Measurements from ENCODE around the gene PAX8.
"Not testable (repeated sequence)": the region's sequence is repeated elsewhere in the genome, so short reads cannot be mapped to it uniquely, and the experiment has no call there.

Gene PAX8

DNA sequence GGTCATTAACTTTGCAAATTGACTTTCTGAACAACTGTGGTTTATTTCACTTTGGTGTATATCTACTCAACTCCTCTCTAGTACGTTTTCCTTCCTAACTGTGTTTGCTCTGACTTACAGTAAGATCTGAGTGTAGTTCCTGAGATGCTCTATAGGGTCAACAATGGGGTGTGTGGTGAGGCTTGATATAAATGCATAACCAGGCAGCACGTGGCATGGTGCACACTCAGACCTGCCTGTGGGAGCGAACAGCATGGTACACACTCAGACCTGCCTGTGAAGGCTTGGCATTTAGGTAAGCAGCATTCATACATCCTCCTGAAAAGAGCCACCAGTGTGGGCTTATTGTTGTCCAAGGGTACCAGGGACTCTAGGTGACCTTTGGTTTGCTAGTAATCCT lies 32.5 kb upstream of the PAX8 start:
- not testable (repeated sequence) for H3K36me3 ChIP-seq (ENCODE audit: insufficient read depth, low read length); H3K27ac ChIP-seq (ENCODE audit: low read depth, low read length); H3K4me1 ChIP-seq (ENCODE audit: control insufficient read depth, insufficient read depth, low read length, unreplicated experiment); H3K79me2 ChIP-seq (ENCODE audit: control insufficient read depth, insufficient read depth, low read length, unreplicated experiment); H3K27me3 ChIP-seq (ENCODE audit: insufficient read depth, low read length); H2AFZ ChIP-seq (ENCODE audit: low read length, unreplicated experiment); H3K4me3 ChIP-seq (ENCODE audit: low read depth, low read length)

DNA sequence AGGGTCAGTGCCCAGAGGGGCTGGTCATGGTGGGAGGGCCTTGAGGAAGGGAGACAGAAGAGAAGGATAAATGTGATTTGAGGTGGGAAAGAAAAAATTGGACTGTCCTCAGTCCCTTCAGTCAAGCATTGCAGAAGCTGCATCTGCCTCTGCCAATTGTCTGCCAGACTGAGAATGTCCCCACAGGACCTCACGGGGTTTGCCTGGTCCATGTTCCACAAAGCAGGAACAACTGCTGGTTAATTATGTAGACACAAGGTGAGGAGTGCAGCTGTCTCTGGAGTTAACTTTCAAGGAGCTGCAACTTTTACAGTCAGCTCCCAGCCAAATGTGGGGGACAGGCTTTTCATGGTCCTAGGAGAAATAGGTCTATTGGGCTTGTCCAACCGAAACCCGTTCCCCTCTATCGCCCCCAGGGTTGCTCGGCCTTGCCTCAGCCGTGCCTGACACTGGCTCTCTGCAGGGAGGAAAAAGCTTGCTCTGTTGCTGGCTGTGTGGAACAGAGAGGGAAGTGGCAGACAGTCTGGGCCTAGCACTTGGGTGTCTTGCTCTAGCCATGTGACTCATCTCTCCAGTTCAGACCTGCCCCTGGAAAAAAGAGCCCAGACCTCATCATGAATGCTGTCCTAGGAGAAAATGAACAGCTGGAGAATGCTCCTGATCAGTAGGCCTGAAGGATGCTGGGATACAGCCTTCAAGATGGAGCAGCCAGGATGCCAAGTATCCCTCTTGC lies 31.1 kb upstream of the PAX8 start:
- H3K4me1 ChIP-seq (ENCODE audit: control insufficient read depth, insufficient read depth, low read length, unreplicated experiment): peaks cover 4% of the 10 kb centered on the region
- no peaks in the 10 kb centered on the region for H3K36me3 ChIP-seq (ENCODE audit: insufficient read depth, low read length)
- H3K27me3 ChIP-seq (ENCODE audit: insufficient read depth, low read length): no peaks in the 10 kb centered on the region
- no peaks in the 10 kb centered on the region for H3K79me2 ChIP-seq (ENCODE audit: control insufficient read depth, insufficient read depth, low read length, unreplicated experiment)
- H3K27ac ChIP-seq (ENCODE audit: low read depth, low read length): no peak overlapping the region
- H3K4me3 ChIP-seq (ENCODE audit: low read depth, low read length): no peak overlapping the region
- H2AFZ ChIP-seq (ENCODE audit: low read length, unreplicated experiment): no peak overlapping the region

- H3K27me3 ChIP-seq (ENCODE audit: insufficient read depth, low read length); H3K36me3 ChIP-seq (ENCODE audit: insufficient read depth, low read length); H3K4me3 ChIP-seq (ENCODE audit: low read depth, low read length); H3K79me2 ChIP-seq (ENCODE audit: control insufficient read depth, insufficient read depth, low read length, unreplicated experiment); H2AFZ ChIP-seq (ENCODE audit: low read length, unreplicated experiment); H3K27ac ChIP-seq (ENCODE audit: low read depth, low read length); H3K4me1 ChIP-seq (ENCODE audit: control insufficient read depth, insufficient read depth, low read length, unreplicated experiment): not testable (repeated sequence)
Measured at GRCh38 chr2:113308784-113309183, 30.1 kb upstream of the PAX8 start.

DNA sequence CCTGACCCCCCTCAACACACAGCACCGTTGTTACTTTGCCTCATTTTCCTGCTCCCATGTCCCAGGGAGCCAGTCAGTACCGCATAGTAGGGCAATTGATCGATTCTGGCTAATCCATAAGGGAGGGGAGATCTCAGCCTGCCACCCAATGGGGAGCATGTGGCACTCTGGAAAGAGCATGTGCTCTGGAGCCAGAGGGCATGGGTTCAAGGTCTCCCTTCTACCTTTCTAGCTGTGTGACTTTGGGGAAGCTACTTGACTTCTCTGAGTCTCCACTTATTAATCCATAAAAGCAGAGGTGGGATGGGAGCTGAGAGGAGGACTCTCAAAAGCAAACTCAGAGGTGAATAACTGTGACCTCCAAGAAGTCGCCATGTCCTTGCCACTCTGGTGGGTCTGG lies 27.5 kb upstream of the PAX8 start:
- H3K4me1 ChIP-seq (ENCODE audit: control insufficient read depth, insufficient read depth, low read length, unreplicated experiment); H3K27ac ChIP-seq (ENCODE audit: low read depth, low read length); H2AFZ ChIP-seq (ENCODE audit: low read length, unreplicated experiment); H3K27me3 ChIP-seq (ENCODE audit: insufficient read depth, low read length); H3K36me3 ChIP-seq (ENCODE audit: insufficient read depth, low read length); H3K4me3 ChIP-seq (ENCODE audit: low read depth, low read length); H3K79me2 ChIP-seq (ENCODE audit: control insufficient read depth, insufficient read depth, low read length, unreplicated experiment): not testable (repeated sequence)

DNA sequence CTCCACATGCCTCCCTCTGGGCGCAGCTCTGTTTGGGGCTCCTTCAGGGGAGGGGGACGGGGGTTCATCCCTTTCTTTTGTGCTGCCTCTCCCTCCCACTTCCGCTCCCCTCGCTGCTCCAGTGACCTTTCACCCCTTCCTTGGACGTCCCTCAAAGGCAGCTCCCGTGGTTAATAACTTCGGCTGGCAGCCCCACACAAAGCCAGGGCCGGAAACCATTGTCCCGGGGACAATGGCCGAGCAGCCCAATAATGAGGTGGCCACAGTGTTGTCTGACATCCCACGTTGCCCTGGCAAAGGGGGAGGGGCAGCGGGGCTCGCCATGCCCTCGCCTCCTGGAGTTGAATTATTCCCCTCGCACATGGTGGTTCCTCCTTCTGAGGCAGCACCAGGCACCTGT lies 27.0 kb upstream of the PAX8 start:
- not testable (repeated sequence) for H3K27ac ChIP-seq (ENCODE audit: low read depth, low read length); H3K79me2 ChIP-seq (ENCODE audit: control insufficient read depth, insufficient read depth, low read length, unreplicated experiment)

GRCh38 chr2:113305146-113305545 lies 26.4 kb upstream of the PAX8 start:
- Histone ChIP-seq H3K4me1 (ENCODE audit: control insufficient read depth, insufficient read depth, low read length, unreplicated experiment) (no peaks in the 10 kb centered on the region), H3K79me2 (ENCODE audit: control insufficient read depth, insufficient read depth, low read length, unreplicated experiment) (no peaks in the 10 kb centered on the region), H2AFZ (ENCODE audit: low read length, unreplicated experiment) (no peak overlapping the region), H3K27me3 (ENCODE audit: insufficient read depth, low read length) (no peaks in the 10 kb centered on the region), H3K4me3 (ENCODE audit: low read depth, low read length) (no peak overlapping the region), H3K27ac (ENCODE audit: low read depth, low read length) (no peak overlapping the region), H3K36me3 (ENCODE audit: insufficient read depth, low read length) (no peaks in the 10 kb centered on the region)

More for the DNA sequence above, 27.0 kb upstream of the PAX8 start:
- not testable (repeated sequence) for H3K4me3 ChIP-seq (ENCODE audit: low read depth, low read length); H2AFZ ChIP-seq (ENCODE audit: low read length, unreplicated experiment); H3K36me3 ChIP-seq (ENCODE audit: insufficient read depth, low read length); H3K4me1 ChIP-seq (ENCODE audit: control insufficient read depth, insufficient read depth, low read length, unreplicated experiment); H3K27me3 ChIP-seq (ENCODE audit: insufficient read depth, low read length)

- H3K4me1 ChIP-seq (ENCODE audit: control insufficient read depth, insufficient read depth, low read length, unreplicated experiment): no peaks in the 10 kb centered on the region
- no peaks in the 10 kb centered on the region for H3K36me3 ChIP-seq (ENCODE audit: insufficient read depth, low read length)
- no peaks in the 10 kb centered on the region for H3K27me3 ChIP-seq (ENCODE audit: insufficient read depth, low read length)
- H3K27ac ChIP-seq (ENCODE audit: low read depth, low read length): no peak overlapping the region
- no peak overlapping the region for H3K4me3 ChIP-seq (ENCODE audit: low read depth, low read length)
- H2AFZ ChIP-seq (ENCODE audit: low read length, unreplicated experiment): no peak overlapping the region
- H3K79me2 ChIP-seq (ENCODE audit: control insufficient read depth, insufficient read depth, low read length, unreplicated experiment): no peaks in the 10 kb centered on the region
Measured at GRCh38 chr2:113304702-113305101, 26.0 kb upstream of the PAX8 start.

- H3K27me3 ChIP-seq (ENCODE audit: insufficient read depth, low read length); H3K4me3 ChIP-seq (ENCODE audit: low read depth, low read length); H3K79me2 ChIP-seq (ENCODE audit: control insufficient read depth, insufficient read depth, low read length, unreplicated experiment); H3K27ac ChIP-seq (ENCODE audit: low read depth, low read length); H3K36me3 ChIP-seq (ENCODE audit: insufficient read depth, low read length); H2AFZ ChIP-seq (ENCODE audit: low read length, unreplicated experiment); H3K4me1 ChIP-seq (ENCODE audit: control insufficient read depth, insufficient read depth, low read length, unreplicated experiment): not testable (repeated sequence)
Measured at GRCh38 chr2:113302216-113302980, 23.7 kb upstream of the PAX8 start.

DNA sequence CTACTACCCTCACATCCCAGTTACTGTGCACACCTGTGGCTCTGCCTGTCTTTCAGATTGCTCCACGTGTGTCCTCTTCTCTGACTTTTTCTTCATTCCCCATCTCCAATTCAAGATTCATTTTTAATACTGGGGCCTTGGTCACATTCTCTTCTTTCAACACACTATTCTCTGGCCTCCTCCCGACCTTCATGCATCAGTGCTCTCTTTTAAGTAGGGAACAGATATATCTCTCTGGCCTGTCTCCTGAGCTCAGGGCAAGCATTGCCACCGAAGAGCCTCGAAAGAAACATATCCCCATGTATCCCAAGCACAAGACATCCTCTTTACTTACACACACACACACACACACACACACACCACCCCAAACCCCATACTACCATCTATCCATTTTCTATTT lies 21.6 kb upstream of the PAX8 start:
- Histone ChIP-seq H3K36me3 (ENCODE audit: insufficient read depth, low read length) (no peaks in the 10 kb centered on the region), H2AFZ (ENCODE audit: low read length, unreplicated experiment) (no peak overlapping the region), H3K4me3 (ENCODE audit: low read depth, low read length) (no peak overlapping the region), H3K4me1 (ENCODE audit: control insufficient read depth, insufficient read depth, low read length, unreplicated experiment) (no peaks in the 10 kb centered on the region), H3K79me2 (ENCODE audit: control insufficient read depth, insufficient read depth, low read length, unreplicated experiment) (no peaks in the 10 kb centered on the region), H3K27me3 (ENCODE audit: insufficient read depth, low read length) (peaks cover 9% of the 10 kb centered on the region), H3K27ac (ENCODE audit: low read depth, low read length) (no peak overlapping the region)

- Histone ChIP-seq H3K4me1 (ENCODE audit: control insufficient read depth, insufficient read depth, low read length, unreplicated experiment) (no peaks in the 10 kb centered on the region), H3K4me3 (ENCODE audit: low read depth, low read length) (no peak overlapping the region), H3K79me2 (ENCODE audit: control insufficient read depth, insufficient read depth, low read length, unreplicated experiment) (no peaks in the 10 kb centered on the region), H3K27ac (ENCODE audit: low read depth, low read length) (no peak overlapping the region), H3K27me3 (ENCODE audit: insufficient read depth, low read length) (peaks cover 19% of the 10 kb centered on the region), H2AFZ (ENCODE audit: low read length, unreplicated experiment) (no peak overlapping the region), H3K36me3 (ENCODE audit: insufficient read depth, low read length) (no peaks in the 10 kb centered on the region)
Measured at GRCh38 chr2:113298176-113298575, 19.5 kb upstream of the PAX8 start.

GRCh38 chr2:113297590-113297989 lies 18.9 kb upstream of the PAX8 start:
- H3K4me3 ChIP-seq (ENCODE audit: low read depth, low read length); H3K36me3 ChIP-seq (ENCODE audit: insufficient read depth, low read length); H2AFZ ChIP-seq (ENCODE audit: low read length, unreplicated experiment); H3K79me2 ChIP-seq (ENCODE audit: control insufficient read depth, insufficient read depth, low read length, unreplicated experiment); H3K4me1 ChIP-seq (ENCODE audit: control insufficient read depth, insufficient read depth, low read length, unreplicated experiment); H3K27ac ChIP-seq (ENCODE audit: low read depth, low read length): not testable (repeated sequence)
- H3K27me3 ChIP-seq (ENCODE audit: insufficient read depth, low read length): peaks cover 24% of the 10 kb centered on the region
